ACC112 (cell line): ENCODE results near the gene ZNF593.

Experiments used
- H2AFZ ChIP-seq: fragments of 200-600 bp; sonication (generic); one replicate; pipeline ENCODE4 v1.6.0; 2017; ENCODE audit warnings: antibody characterized with exemption, low read length; ENCODE audit not compliant: unreplicated experiment
- H3K27ac ChIP-seq: fragments of 200-600 bp; sonication (generic); 2 replicates; pipeline ENCODE4 v1.5.1; 2014; ENCODE audit warnings: low read depth, mild to moderate bottlenecking, antibody characterized with exemption, low read length, moderate library complexity
- H3K27me3 ChIP-seq: fragments of 200-600 bp; sonication (generic); 2 replicates; pipeline ENCODE4 v1.6.1; 2014; ENCODE audit warnings: mild to moderate bottlenecking, antibody characterized with exemption, low read length, moderate library complexity, mixed read lengths; ENCODE audit not compliant: insufficient read depth
- H3K36me3 ChIP-seq: fragments of 200-600 bp; sonication (generic); 2 replicates; pipeline ENCODE4 v1.6.1; 2016; ENCODE audit warnings: mild to moderate bottlenecking, antibody characterized with exemption, low read length, moderate library complexity, mixed read lengths; ENCODE audit not compliant: insufficient read depth
- H3K4me1 ChIP-seq: fragments of 200-600 bp; sonication (generic); one replicate; pipeline ENCODE4 v1.6.1; 2016; ENCODE audit warnings: low read length, mixed read lengths; ENCODE audit not compliant: insufficient read depth, unreplicated experiment, control insufficient read depth
- H3K4me3 ChIP-seq: fragments of 200-600 bp; sonication (generic); 2 replicates; pipeline ENCODE4 v1.5.1; 2014; ENCODE audit warnings: mild to moderate bottlenecking, low read depth, low read length
- H3K79me2 ChIP-seq: fragments of 200-600 bp; sonication (generic); one replicate; pipeline ENCODE4 v1.6.0; 2016; ENCODE audit warnings: low read length; ENCODE audit not compliant: control insufficient read depth, unreplicated experiment, insufficient read depth

The ZNF593 gene

GRCh38 chr1:26212726-26213125 is 43.0 kb downstream of the ZNF593 start:
- H3K27me3 ChIP-seq = peaks cover 15% of the 10 kb centered on the region
- no peaks in the 10 kb centered on the region for H3K4me1 ChIP-seq
- H3K27ac ChIP-seq = no peak overlapping the region
- no peak overlapping the region for H2AFZ ChIP-seq
- no peak overlapping the region for H3K4me3 ChIP-seq
- H3K36me3 ChIP-seq = no peaks in the 10 kb centered on the region
- H3K79me2 ChIP-seq = no peaks in the 10 kb centered on the region

- Histone ChIP-seq H3K4me3 (no peak overlapping the region), H2AFZ (no peak overlapping the region), H3K79me2 (no peaks in the 10 kb centered on the region), H3K27me3 (peaks cover 15% of the 10 kb centered on the region; the same call in 1 of the 2 replicates), H3K27ac (no peak overlapping the region), H3K36me3 (no peaks in the 10 kb centered on the region), H3K4me1 (no peaks in the 10 kb centered on the region)
Observed at GRCh38 chr1:26213335-26213905, 43.7 kb downstream of the ZNF593 start.

- H3K27ac ChIP-seq = no peak overlapping the region
- H3K27me3 ChIP-seq = peaks cover 7% of the 10 kb centered on the region; the same call in 1 of the 2 replicates
- no peaks in the 10 kb centered on the region for H3K79me2 ChIP-seq
- no peak overlapping the region for H2AFZ ChIP-seq
- no peaks in the 10 kb centered on the region for H3K36me3 ChIP-seq
- no peak overlapping the region for H3K4me3 ChIP-seq
- H3K4me1 ChIP-seq = no peaks in the 10 kb centered on the region
Observed at GRCh38 chr1:26215246-26215645, 45.5 kb downstream of the ZNF593 start.

GRCh38 chr1:26218906-26219494 is 49.3 kb downstream of the ZNF593 start:
- Histone ChIP-seq H3K79me2 (no peaks in the 10 kb centered on the region), H3K27me3 (0 out of 2 replicates have a peak, but pooled peaks cover 4% of the 10 kb centered on the region), H3K4me1 (no peaks in the 10 kb centered on the region), H3K4me3 (no peak overlapping the region), H3K36me3 (no peaks in the 10 kb centered on the region), H2AFZ (no peak overlapping the region), H3K27ac (no peak overlapping the region)
